Measurements from ENCODE around the gene SPARCL1.

Gene SPARCL1

DNA sequence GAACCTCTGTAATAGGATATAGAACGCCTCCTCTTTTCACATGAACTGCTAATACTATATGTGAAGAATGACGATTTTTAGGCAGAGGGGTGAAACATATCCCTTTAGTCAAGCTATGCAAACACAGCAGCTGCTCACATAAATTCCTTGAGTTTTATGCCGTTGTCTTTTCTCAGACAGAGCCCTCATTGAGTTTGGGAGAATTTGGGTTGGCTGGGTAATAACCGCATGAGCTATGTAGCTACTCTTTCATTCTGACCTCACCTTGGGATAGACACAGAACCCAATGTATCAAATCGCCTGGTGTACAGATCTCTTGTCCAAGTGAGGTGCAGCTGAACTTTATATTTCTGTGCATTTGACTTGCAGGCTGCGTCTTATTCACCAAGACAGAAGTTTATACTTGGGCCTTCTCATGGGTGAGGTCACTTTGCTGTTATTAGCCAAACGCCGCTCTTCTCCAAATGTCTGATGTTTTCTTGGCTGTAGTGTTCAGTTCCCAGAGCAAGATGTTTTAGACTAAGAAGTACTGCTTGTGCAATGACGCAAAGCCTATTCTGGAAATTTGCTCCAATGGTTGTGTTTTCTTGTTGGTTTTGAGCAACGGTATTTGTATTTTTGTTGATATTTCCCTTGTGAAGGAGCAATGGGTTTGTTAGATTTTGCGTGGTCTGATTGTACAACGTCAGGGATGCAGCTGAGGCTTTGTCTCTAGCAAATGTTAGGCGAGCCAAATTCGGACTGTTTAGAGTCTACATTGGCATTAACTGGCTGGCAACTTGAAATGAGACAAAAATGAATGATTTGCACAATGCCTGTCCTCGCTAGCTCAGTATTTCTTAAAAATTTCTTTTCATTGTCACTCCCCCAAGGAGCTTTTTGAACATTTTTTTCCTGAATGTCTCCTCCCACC lies 11.2 kb upstream of the SPARCL1 start:
- DNase-seq = no peak

- DNase-seq = no peak
These were observed 3.7 kb upstream of the SPARCL1 start for GRCh38 chr4:87532907-87533306.

DNA sequence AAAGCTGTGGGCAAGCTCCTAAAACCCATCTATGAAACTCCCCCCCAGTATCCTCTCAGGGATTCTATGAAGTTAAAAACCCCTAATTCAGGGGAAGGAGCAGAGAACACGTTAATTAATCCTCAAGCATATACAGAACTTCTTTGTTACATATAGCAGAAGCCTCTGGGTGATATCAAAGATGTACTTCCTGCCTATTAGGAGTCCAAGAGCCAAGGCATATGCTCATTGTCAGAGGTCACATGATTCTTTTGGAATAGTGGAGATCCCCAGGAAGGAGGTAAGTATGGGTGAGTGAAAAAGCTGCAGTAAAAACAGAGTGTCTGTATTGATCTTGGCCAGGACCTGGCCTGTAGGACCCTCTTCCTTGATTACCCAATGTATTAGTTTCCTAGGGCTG lies 2.9 kb upstream of the SPARCL1 start:
- DNase-seq = no peak

DNA sequence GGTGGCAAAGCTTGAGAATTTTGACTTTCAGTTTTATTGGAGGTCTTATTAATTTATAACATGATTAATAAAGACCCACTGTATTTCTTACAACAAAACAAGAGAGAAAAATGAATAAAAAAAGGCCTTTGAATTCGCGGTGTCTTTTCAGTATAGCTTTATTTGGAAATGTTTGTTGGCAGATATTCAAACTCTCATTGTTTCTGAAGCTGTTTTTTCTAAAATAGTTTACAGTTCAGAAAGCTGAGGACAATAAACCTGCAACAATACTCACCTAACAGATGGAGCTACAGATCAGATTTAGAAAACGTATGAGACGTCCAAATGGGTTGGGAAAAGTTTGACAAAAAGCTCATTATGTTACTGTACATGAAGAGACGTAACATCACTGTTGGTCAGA lies 2.4 kb upstream of the SPARCL1 start:
- DNase-seq = no peak

- DNase-seq = no peak
These were observed 1.7 kb upstream of the SPARCL1 start for GRCh38 chr4:87530868-87531267.

- no peak for DNase-seq
These were observed 1.1 kb upstream of the SPARCL1 start for GRCh38 chr4:87530229-87530628.

- DNase-seq = no peak
These were observed 1.6 kb downstream of the SPARCL1 start for GRCh38 chr4:87527431-87528220.

GRCh38 chr4:87525636-87526295 lies 3.4 kb downstream of the SPARCL1 start:
- DNase-seq = no peak

GRCh38 chr4:87524456-87524855 lies 4.7 kb downstream of the SPARCL1 start:
- DNase-seq = no peak

DNA sequence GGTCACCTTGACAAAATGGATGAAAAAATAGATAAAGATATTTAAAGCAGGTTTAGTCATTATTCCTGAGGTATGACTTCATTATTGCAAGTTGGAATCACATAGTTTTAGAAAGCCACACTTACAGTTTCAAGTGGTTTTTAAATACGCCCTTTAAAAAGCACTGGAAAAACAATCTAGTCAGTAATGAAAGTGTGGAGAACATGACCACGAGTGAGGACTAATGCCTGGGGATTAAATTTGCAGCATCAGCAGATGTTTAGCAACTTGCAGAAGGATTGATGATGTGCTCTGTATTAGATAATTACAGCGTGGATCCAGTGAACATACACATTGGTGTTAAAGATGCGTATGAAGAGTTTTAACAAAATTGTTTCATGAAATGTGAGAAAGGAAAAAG lies 5.9 kb downstream of the SPARCL1 start:
- DNase-seq = no peak

- no peak for DNase-seq
These were observed 7.3 kb downstream of the SPARCL1 start for GRCh38 chr4:87521757-87522374.

- DNase-seq = no peak
These were observed 7.9 kb downstream of the SPARCL1 start for GRCh38 chr4:87521319-87521718.

DNA sequence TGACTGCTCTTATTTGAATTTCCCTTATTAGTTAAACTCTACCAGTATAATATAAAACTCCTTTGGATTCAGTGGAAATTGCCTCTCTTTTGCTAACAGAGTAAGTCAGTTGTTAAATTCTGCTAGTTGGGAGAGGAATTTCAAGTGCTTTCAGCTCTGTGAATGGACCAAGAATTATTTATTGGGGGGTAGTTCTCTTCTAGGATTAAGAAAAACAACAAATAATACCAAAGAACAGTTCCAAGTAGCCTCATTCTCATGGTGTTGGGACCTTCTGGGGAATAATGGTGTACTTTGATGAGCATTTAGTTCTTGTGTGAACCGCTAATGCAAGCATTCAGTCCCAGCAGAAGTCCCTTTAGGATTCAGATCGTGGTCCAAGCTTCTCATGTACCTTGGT lies 11.6 kb downstream of the SPARCL1 start:
- DNase-seq = no peak

GRCh38 chr4:87516683-87517082 lies 12.5 kb downstream of the SPARCL1 start:
- DNase-seq = no peak

- DNase-seq = no peak
These were observed 16.8 kb downstream of the SPARCL1 start for GRCh38 chr4:87512400-87512799.

- DNase-seq = no peak
These were observed 17.7 kb downstream of the SPARCL1 start for GRCh38 chr4:87511500-87511899.

- DNase-seq = no peak
These were observed 18.4 kb downstream of the SPARCL1 start for GRCh38 chr4:87510747-87511146.

DNA sequence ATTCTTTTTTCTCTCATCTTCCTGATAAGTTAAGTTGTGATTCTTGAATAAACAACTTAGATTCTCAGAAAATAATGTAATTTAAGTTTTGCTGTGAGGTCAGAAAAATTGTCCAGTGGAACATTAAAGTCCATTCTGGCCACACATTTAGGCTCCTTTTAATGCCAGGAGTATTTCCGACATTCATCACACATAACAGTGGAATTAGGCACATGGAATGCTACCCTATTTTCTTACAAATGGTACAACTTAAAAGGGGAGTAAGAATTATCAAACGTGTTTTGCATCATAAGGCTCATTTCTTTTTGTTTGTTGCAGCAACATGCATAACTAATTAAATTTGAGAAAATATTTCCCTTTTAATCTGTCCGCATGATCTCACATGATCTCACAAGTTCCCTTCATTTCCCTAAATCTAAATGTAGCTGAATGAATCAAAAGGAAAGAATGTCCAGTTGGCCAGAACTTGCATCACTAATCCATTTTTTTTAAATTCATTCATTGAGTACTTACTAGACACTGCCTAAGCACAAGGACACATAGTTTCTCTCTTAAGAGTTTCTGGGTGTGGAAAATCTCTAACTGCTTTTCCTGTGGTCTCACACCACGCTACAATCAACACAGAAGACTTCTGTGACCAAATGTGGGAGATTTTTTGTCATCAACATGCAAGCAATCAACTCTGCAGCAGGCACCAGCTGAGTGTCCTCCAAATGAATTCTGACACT lies 22.0 kb downstream of the SPARCL1 start:
- no peak for DNase-seq

- no peak for DNase-seq
These were observed 23.3 kb downstream of the SPARCL1 start for GRCh38 chr4:87505862-87506261.

DNA sequence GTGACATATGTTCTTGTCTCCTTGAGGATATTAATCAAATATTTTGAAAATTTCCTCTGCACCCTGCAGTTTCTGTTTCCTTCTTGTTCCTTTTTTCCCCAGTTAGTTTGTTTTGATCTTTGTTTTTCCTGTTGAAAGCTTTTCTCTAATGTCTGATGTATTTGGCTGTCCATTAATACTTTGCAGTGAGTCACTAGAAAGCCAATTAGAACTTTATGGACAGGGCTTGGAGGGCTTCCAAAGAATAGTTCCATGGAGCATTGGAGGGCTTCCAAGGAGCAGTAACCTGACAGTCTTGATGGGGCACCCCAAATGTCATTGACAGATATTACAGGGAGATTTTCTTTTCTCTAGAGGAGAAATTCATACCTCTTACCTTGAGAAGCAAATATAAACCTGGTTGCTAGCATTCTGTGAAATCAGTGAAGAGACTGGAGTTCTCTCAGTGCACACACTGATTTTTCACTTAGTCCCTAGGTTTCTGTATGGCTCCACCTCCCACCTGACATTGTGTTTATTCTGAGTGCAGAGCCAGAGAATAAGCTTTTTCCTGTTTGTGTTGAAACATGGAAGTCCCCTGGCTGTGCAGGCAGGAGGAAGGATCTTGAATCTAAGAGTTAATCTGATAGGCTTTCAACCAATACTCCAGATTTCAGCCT lies 26.5 kb downstream of the SPARCL1 start:
- no peak for DNase-seq

DNA sequence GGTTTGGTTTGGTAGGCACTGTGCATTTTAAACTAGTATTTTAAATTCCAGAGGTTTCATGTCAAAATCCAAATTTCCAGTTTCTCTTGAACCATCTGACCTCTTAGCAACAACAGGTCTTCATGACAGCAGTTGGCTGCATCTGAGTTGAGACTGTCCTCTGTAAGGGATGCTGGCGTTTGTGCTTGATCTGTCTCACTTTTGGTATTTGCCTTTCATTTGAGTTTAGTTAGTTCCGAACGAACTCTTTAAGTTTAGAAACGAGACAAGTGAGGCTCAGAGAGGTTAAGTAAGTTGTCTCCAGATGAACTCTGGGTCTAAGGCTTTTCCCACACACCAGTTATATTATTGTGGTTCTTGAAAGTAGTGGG lies 29.1 kb downstream of the SPARCL1 start:
- peak; percentile 47 for DNase-seq

Data from activated CD4-positive, alpha-beta T cell treated with anti-CD3 and anti-CD28 coated beads, Interleukin-2, Interleukin-6, amounts not matched to agents 100 ng/mL and 50 ng/mL, durations not matched to agents 16 hours and 8 hours (primary cell).